Frontal cortex (tissue), 4 donors: ENCODE results near the gene PLEKHO2. TPM values are rescaled to one million over a fixed set of nuclear protein-coding genes. Genes with fewer than 3 reads are reported as not detected.
A peak's percentile ranks its signal among the peaks of the same experiment; 100 is the strongest.

Experiments used
- DNase-seq, 2 donors: peaks; one replicate each; pipeline ENCODE4 v3.0.0; 2012; ENCODE audit warnings: low spot score in 2 of 2
- FAIRE-seq: peaks from 2 replicates; lab custom pipeline; 2012; peaks lifted over from hg19 to GRCh38; lab: Jason Lieb, UNC
- total RNA-seq: library from RNA; depleted of rRNA; stranded (reverse); fragments of >200 nt; gene quantifications from one replicate; pipeline ENCODE4 v1.2.3, GENCODE V29; 2014
- donor health status: control.
- donor health status: control.
- donor health status: control.

PLEKHO2 gene
- total RNA-seq, 1 donor from 2014 or later, result 4.5 TPM

DNA sequence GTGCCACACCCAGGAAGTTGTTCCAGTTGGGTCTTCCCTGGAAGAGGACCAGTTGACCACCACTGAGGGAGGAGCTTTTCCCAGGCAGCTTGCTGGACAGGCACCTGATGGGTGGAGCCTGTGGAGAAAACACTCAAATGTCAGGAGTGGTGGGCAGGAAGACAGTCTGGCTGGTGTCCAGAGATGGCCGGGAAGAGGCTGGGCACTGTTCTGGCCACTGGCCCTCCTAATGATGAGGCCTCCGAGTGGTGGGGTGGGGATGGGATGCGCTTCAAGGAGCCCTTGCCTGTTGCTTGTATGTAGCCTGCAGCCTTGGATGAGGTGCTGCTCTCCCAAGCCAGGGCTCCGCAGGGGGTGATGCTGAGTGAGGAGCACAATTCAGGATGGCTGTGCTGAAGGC lies 12.3 kb downstream of the PLEKHO2 start:
- DNase-seq (no peak), FAIRE-seq (no peak)

DNA sequence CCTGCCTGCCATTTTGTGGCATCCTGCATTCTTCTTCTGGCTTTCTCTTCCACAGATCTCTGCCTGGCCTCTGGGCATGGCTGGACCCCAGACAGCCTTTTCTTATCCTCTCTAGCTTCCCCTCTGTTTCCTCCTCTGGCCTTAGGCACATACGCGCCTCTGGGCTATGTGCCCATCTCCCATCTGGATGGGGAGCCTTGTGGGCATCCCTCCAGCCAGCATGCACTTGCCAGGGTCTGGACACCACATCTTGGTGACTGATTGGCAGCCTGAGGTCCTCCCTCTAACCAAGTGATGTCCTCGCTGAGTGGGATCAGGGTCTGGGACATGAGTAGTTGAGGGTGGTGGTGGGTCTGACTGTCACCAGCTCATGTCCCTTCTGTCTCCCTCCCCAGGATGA lies 12.8 kb downstream of the PLEKHO2 start:
- FAIRE-seq (no peak), DNase-seq (no peak)

DNA sequence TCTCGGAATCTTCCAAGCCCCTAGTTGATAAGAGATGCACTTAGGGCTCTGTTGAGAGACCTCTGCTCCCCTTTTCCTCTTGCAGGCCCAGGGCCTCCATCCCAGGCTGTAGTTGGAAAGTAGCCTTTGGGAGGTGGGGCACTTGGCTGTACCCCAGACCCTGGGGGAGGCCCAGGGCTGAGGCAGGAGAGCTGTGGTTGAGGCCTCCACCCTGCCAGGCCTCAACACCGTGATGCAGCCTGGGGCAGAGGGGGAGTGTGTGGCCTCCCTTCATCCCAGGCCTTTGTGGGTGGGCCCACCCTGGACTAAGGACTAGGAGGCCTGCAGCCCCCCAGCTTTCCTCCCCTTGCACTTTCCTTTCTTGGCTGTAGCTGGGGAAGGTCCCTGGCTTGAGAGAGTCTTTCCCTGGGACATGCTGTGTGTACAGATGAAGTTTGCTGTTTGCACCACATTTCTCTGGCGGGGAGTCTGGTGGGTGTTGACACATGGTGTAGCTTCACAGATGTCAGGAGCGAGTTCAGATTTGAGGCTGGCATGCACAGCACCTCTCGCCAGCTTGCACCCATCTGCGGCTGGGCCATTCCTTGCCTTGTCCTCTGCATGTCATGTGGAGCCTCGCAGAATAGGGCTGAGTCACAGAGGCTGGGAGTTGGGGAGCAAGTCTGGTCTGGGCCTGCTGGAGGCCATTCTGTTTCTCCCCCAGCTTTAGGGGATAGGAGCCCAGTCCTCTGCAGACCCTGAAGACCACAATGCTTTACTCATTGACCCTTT lies 13.7 kb downstream of the PLEKHO2 start:
- no peak for DNase-seq
- no peak for FAIRE-seq

DNA sequence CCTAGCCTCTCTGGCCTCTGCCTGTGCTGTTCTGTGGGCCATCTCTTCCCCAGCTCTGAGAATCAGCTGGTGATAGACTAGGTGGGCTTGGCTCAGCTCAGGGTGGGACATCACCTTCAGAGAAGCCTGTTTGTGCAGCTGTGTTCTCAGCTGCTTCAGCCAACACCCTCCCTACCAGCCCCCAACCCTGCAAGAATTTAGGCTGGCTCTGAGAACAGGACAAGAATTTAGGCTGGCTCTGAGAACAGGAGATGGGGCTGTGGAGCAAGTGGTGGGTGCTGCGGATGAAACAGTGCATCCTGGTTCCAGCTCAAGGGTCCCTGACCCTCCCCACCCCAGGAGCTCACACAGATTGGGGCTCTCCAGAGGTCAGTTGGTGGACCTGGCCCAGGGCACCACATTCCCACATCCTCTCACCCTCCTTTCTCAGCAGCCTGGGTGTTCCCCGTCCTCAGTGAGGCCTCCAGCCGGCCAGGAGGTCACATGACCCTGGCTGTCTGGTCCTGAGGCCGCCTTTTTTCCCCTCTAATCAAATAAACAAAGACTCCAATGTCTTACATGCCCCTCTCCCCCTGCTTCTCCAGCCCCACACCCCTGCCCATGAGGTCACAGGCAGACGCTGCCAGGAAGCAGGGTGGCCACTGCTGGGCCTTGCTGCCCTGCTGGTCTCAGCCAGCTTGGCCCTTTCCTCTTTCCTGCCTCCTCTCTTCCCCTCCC lies 14.9 kb downstream of the PLEKHO2 start:
- DNase-seq, result peak; percentile 68 to 75
- FAIRE-seq, result peak; percentile 3

DNA sequence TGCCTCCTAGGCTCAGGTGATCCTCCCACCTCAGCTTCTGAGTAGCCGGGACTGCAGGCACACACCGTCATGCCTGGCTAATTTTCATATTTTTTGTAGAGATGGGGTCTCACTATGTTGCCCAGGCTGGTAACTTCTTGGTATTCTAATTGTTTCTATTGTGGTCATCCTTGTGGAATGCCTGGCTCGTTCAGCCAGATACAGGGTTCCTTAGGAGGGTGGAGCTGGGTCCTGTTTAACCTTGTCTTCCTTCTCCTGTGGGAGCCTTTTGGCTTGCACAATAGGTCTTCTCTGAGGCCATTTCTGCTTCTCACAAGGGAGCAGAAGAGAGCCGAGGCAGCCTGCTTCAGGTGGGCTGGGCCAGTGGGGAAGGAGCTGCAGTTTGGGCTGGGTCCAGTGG lies 15.7 kb downstream of the PLEKHO2 start:
- DNase-seq (no peak), FAIRE-seq (no peak)

DNA sequence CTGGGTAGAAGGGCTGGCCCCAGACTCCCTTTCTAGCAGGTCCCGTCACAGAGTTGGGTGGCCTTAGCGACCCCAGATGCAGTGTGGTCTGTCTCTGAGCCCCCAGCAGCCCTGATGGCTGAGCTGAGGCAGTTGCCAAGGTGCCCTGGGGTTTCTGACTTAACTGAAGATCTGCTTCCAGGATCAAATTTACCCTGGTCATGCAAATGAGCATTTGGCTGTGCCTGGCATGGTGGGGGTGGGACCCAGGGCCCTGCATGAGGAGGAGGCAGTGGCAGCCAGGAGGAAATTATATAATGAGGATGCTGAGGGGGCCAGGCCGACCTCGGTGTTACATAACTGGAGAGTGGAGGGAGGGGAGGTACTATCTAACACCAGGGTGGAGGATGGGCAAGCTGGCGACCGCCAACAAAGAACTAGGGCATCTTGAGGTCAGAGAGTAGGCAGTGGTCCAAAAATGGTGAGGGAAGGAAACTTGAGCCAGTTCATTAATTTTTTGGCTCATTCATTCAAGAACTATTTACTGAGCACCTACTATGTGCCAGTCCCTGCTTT lies 16.4 kb downstream of the PLEKHO2 start:
- no peak for DNase-seq
- FAIRE-seq, result no peak

DNA sequence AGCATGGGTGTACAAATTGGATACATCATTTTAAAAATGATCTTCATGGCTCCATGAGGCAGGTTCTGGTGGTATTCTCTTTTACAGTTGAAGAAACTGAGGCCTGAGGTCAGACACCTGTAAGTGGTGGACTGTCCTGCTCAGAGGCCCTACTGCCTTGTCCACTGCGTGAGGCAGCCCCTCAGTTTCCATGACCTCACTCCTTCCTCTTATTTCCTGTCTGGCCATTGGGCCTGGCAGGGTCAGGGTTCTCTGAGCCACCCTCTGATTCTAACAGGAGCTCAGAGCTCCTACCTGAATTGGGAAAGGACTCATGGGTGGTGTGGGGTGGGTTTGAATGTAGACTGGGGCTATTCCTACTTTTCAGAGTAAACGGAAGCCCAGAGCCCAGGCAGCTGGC lies 17.5 kb downstream of the PLEKHO2 start:
- FAIRE-seq (no peak), DNase-seq (no peak)

DNA sequence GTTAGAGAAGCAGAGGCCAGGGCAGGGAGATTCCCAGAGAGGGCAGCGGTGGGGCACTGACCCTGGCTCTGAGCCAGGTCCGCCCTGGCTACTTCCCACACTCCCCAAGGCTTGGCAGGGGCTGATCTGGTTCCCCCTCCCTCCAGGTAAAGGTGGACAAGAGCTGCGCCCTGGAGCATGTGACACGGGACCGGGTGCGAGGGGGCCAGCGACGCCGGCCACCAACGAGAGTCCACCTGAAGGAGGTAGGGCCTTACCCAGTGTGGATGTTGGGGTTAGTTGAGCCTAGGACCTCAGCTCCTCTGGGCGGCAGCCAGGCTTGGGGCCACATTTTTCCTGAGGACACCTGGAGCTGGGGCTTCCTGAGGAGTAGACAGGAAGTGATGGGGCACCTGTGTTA lies 19.6 kb downstream of the PLEKHO2 start:
- FAIRE-seq (no peak), DNase-seq (no peak)

DNA sequence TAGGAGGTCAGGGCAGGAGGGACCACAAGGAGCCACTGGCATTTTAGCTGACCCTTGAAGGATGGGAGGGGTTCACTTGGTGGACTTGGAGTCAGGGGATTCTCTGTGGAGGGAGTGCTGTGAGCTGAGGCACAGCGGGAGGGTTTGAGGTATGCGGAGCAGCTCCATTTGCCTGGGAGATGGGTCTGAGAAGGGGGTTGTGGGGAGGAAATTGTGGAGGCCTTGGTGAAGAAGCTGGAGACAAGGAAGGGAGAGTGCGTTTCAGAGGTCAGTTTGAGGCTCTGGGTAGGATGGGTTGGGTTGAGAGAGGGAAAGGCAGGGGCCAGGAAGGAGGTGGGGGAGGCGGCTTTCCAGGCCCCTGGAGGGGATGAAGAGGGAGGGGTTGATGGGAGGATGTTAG lies 20.2 kb downstream of the PLEKHO2 start:
- no peak for FAIRE-seq

DNA sequence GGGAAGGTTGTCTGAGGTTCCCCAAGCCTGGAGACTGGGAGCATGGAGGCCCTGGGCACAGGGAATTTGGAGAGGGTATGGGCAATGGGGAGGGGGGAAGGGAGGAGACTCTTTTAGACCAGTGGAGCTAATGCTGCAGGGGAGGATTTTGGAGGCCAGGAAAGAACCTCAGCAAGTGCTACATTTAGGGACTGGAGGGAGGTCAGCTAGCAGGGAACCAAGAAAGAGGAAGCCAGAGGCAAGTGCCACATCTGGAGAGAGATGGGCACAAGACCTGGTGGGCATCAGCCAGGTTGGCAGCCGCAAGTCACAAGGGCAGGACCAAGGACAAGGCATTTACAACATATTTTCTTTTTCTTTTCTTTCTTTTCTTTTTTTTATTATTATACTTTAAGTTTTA lies 20.7 kb downstream of the PLEKHO2 start:
- FAIRE-seq (no peak), DNase-seq (no peak)

More for the DNA sequence above, 20.2 kb downstream of the PLEKHO2 start:
- no peak for DNase-seq

DNA sequence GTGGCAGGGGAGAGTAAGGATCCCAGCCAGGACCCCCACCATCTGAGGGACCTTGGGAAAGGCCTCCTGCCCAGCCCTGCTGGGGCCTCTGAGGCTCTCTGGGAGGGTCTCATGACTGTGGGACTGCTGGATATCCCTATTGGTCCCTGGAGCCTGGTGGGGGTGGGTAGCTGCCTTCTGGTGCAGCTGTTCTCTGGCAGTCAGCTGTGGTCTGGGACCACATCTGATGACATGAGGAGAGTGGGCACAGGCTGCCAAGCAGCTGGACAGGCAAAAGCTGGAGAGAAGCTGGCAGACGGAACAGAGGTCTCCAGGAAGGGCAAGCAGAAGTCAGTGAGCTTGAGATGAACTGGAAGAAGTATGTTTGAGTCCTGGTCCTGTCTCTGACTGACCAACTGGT lies 22.4 kb downstream of the PLEKHO2 start:
- DNase-seq, result no peak

DNA sequence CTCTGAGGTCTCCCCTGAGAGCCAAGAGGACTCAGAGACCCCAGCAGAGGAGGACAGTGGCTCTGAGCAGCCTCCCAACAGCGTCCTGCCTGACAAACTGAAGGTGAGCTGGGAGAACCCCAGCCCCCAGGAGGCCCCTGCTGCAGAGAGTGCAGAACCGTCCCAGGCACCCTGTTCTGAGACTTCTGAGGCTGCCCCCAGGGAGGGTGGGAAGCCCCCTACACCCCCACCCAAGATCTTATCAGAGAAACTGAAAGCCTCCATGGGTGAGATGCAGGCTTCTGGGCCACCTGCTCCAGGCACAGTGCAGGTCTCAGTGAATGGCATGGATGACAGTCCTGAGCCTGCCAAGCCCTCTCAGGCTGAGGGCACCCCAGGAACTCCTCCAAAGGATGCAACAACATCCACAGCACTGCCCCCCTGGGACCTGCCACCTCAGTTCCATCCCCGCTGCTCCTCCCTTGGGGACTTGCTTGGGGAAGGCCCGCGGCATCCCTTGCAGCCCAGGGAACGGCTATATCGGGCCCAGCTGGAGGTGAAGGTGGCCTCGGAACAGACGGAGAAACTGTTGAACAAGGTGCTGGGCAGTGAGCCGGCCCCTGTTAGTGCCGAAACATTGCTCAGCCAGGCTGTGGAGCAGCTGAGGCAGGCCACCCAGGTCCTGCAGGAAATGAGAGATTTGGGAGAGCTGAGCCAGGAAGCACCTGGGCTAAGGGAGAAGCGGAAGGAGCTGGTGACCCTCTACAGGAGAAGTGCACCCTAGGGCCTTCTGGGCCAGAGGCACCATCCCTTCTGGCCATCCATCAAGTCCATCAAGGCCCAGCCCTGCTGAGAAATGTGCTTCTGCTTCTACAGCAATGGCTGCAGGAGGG lies 23.6 kb downstream of the PLEKHO2 start:
- no peak for DNase-seq
- no peak for FAIRE-seq

More for the DNA sequence above, 22.4 kb downstream of the PLEKHO2 start:
- no peak for FAIRE-seq

DNA sequence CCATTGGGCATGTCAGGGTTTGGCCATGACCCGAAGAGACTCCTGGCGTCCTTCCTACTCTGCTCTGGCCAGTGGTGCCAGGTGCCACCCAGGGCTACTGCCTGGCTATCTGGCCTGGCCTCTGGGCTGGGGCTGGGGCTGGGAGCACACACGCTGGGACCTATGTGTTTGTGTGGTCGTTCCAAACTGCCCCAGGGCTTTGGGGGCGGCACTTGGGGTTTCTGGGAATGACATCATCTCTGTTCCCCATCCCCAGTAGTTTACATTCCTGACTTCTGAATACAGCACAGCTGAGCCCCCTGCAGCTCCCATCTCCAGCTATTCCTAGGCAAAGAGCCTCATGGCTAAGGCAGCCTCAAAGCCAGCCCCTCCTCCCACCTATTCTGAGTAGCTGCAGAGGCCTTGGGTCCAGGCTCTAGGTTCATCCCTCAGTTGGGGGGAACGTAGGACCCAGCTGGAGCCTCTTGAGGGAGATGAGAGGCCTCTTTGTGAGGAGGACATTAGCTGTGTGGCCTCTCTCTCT lies 24.3 kb downstream of the PLEKHO2 start:
- no peak for FAIRE-seq
- no peak for DNase-seq

DNA sequence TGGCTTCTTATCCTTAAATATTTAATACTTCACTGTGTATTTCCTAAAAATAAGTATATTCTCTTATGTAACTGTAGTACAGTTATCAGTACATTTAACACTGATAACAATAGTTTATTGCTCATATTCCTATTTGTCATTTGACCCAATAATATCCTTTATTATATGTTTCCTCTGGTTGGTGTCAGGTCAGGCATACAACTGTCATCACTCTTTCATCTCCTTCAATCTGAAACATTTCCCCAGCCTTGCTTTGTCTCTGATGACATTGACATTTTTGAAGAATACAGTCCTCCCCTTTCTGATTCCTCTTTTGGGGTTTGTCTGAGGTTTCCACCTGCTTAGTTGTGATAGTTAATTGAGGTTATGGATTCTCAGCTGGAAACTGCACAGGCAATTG lies 27.8 kb downstream of the PLEKHO2 start:
- DNase-seq (no peak), FAIRE-seq (no peak)

DNA sequence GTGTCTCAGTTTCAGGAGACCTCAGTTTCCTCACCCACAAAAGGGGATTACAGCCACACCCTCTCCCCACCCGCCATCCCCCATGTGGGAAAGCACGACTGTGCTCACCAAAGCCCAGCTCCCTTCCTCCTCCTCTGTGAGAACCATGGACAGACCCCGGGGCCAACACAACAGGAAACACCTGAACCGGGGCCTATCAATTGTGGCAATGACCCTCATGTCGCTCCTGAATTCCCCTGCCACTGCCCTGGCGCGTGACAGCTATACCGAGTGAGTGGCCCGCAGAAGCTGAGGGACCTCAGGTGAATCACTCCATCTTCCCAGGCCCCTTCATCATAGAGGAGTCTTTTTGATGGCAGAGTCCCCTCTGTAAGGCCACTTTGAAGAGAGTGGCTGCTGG lies 28.6 kb downstream of the PLEKHO2 start:
- DNase-seq (no peak), FAIRE-seq (no peak)

DNA sequence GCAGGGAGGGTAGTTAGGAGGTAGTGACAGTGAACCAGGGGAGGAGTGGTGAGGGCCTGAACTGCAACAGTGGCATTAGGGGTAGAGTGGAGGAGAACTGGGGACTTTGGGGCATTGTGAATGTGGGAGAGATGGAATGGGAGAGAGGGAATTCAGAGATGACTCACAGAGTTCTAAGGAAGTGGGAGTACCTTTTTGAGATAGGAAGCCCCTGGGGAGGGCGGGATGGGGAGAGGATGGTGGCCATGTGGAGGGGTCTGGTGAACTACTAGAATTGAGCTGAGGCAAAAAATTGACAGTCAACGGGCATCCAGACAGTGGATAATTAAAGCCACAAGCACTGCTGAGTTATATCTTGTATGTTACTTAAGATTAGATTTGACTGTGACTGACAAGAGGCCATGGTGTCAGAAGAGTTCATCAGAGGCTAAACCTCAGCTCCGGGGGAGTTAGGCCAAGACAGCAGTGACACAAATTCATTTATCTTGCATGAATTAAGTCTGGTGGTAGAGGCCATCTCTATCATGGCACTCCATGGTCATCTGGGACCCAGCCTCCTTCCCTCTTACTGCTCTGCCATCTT lies 34.0 kb downstream of the PLEKHO2 start:
- no peak for DNase-seq
- FAIRE-seq, result no peak

DNA sequence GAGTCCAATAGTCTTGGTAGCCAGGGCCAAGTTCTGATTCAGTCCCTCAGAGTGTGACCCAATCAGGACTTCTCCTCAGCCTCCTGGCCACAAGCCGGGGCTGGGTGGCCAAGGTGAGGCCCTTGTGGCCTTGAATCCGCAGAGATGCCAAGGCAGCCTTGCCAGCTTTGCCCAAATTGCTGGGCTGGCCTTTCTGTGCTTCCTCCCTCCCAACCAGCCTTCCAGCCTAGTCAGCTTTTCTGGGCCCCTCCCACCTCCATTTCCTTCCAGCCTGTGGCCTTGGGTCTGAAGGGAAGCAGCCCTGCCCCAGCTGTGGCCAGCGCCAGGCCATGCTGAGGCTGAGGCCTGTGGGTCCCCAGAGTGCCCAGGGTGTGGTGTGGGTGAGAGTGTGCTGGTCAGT lies 35.7 kb downstream of the PLEKHO2 start:
- FAIRE-seq (no peak), DNase-seq (no peak)

DNA sequence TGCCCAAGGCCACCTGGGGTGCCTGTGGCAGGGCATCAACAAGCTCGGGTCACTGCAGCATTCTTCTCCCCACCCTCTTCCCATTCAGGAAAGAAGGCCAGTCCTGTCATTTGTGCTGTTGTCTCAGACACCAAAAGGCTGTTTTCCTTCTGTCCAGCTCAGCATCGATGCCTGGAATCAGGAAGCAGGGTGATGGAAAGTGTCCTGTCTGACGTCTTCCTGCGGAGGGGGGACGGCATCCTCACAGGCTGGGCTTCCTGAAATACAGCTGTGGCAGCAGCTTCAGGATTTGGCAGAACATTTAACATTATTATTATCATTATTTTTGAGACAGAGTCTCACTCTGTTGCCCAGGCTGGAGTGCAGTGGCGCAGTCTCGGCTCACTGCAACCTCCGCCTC lies 37.0 kb downstream of the PLEKHO2 start:
- FAIRE-seq (no peak), DNase-seq (no peak)

DNA sequence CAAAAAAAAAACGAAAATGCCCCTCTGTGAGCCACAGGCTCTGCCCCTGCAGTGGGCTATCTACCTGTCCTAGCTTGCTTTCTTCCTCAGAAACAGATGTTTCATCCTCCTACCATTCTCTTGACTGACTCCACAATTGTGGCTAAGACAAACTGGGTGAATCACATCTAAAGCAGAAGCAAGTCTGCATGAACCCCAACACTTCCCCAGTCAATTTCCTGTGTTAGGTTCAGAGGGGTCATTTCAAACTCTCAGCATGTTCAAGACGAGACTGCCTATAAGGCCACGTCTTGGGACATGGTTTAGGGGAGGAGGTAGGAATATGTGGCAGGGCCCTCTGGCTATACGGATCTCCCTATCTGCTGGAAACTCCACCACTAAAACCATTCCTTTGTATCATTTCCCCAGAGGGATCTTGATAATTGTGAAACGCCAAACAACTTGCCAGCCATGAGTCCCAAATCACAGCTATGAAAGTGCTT lies 41.4 kb downstream of the PLEKHO2 start:
- DNase-seq (no peak), FAIRE-seq (no peak)
